ENCODE results near the gene PGAM1.
"Not testable (repeated sequence)": the region's sequence is repeated elsewhere in the genome, so short reads cannot be mapped to it uniquely, and the experiment has no call there.

The PGAM1 gene

DNA sequence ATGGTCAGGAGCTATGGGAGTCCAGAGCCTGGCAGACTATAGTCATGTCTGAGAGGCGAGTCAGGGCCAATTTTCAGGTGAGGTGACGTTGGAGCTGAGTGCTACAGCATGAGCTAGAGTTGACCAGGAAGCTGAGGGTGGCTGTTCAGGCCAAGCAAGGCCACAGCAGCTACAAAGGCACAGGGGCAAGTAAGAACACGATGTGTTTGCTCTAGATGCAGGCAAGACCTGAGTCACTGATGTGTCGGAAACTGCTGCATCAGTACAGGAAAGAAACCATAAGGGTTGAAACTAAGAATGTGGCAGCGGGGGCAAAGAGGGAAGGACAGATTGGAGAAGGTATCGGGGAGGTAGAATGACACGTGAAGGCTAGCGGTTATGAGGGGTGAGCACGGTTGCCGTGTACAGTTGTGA lies 13.1 kb upstream of the PGAM1 start:
- no peak overlapping the region for H2BK5ac ChIP-seq (ENCODE audit: low read length)
- H2BK15ac ChIP-seq (ENCODE audit: low read length) = peak overlapping the region; percentile 35
- H2AK5ac ChIP-seq (ENCODE audit: low read depth, low read length) = peak overlapping the region; percentile 59
- H2AFZ ChIP-seq (ENCODE audit: low read length) = no peak overlapping the region
- DNase-seq (ENCODE audit: low spot score) = no peak
- no peak overlapping the region for H4K8ac ChIP-seq (ENCODE audit: low read depth, low read length)
- H3K23ac ChIP-seq (ENCODE audit: low read depth, low read length, poor library complexity) = no peak overlapping the region
- H3K4me1 ChIP-seq (ENCODE audit: control insufficient read depth in 2 of 2, insufficient read depth in 1 of 2, low read depth in 1 of 2, low read length in 2 of 2) = peaks cover 6 to 9% of the 10 kb centered on the region in 2 donors
- H3K27ac ChIP-seq (replicated peaks; ENCODE audit: low read length) = no peak overlapping the region
- H3K4me3 ChIP-seq (ENCODE audit: low read length in 2 of 2) = no peak overlapping the region
- H3K27me3 ChIP-seq (ENCODE audit: control insufficient read depth in 3 of 3, insufficient read depth in 3 of 3, low read depth in 1 of 3, low read length in 3 of 3) = no peaks in the 10 kb centered on the region
- H3K14ac ChIP-seq (ENCODE audit: low read length) = no peak overlapping the region
- H3K79me1 ChIP-seq (ENCODE audit: low read depth, low read length) = no peaks in the 10 kb centered on the region
- no peak overlapping the region for H2BK120ac ChIP-seq (ENCODE audit: low read depth, low read length)
- H3K9me3 ChIP-seq (replicated peaks in 1 of 2; ENCODE audit: control insufficient read depth in 2 of 2, insufficient read depth in 1 of 2, low read depth in 1 of 2, low read length in 2 of 2) = no peaks in the 10 kb centered on the region
- H3K36me3 ChIP-seq (replicated peaks in 1 of 2; ENCODE audit: control insufficient read depth in 2 of 2, insufficient read depth in 2 of 2, low read length in 2 of 2) = no peaks in the 10 kb centered on the region
- no peak overlapping the region for H3K4me2 ChIP-seq (ENCODE audit: insufficient read depth, low read length, poor library complexity, severe bottlenecking)
- H3K4ac ChIP-seq (ENCODE audit: low read length) = no peak overlapping the region
- no peak overlapping the region for H2BK12ac ChIP-seq (ENCODE audit: low read length)
- peak overlapping the region; percentile 0 for H3K18ac ChIP-seq (ENCODE audit: low read length)
- no CpG with 5 or more reads among the region's 10 CpGs for WGBS, 2 donors (ENCODE audit: extremely low coverage in 2 of 2, insufficient read length in 2 of 2, insufficient replicate concordance in 1 of 2)
- no peak overlapping the region for H3K9ac ChIP-seq (ENCODE audit: low read depth, low read length, poor library complexity)
- no peak overlapping the region for H4K91ac ChIP-seq (ENCODE audit: low read depth, low read length, poor library complexity)

GRCh38 chr10:97416565-97416964 lies 9.4 kb upstream of the PGAM1 start:
- Histone ChIP-seq H3K9me3 (replicated peaks in 1 of 2; ENCODE audit: control insufficient read depth in 2 of 2, insufficient read depth in 1 of 2, low read depth in 1 of 2, low read length in 2 of 2) (no peaks in the 10 kb centered on the region), H2BK120ac (ENCODE audit: low read depth, low read length) (no peak overlapping the region), H3K27ac (replicated peaks; ENCODE audit: low read length) (no peak overlapping the region), H3K18ac (ENCODE audit: low read length) (peak overlapping the region; percentile 24), H3K36me3 (replicated peaks in 1 of 2; ENCODE audit: control insufficient read depth in 2 of 2, insufficient read depth in 2 of 2, low read length in 2 of 2) (no peaks in the 10 kb centered on the region), H3K9ac (ENCODE audit: low read depth, low read length, poor library complexity) (no peak overlapping the region), H2AK5ac (ENCODE audit: low read depth, low read length) (peak overlapping the region; percentile 36), H4K8ac (ENCODE audit: low read depth, low read length) (no peak overlapping the region), H3K27me3 (ENCODE audit: control insufficient read depth in 3 of 3, insufficient read depth in 3 of 3, low read depth in 1 of 3, low read length in 3 of 3) (no peaks in the 10 kb centered on the region), H3K4me2 (ENCODE audit: insufficient read depth, low read length, poor library complexity, severe bottlenecking) (no peak overlapping the region), H3K4me1 (ENCODE audit: control insufficient read depth in 2 of 2, insufficient read depth in 1 of 2, low read depth in 1 of 2, low read length in 2 of 2) (peaks cover 3 to 13% of the 10 kb centered on the region in 2 donors), H4K91ac (ENCODE audit: low read depth, low read length, poor library complexity) (no peak overlapping the region), H3K4me3 (ENCODE audit: low read length in 2 of 2) (no peak overlapping the region), H3K14ac (ENCODE audit: low read length) (no peak overlapping the region), H3K23ac (ENCODE audit: low read depth, low read length, poor library complexity) (no peak overlapping the region), H2AFZ (ENCODE audit: low read length) (no peak overlapping the region), H2BK15ac (ENCODE audit: low read length) (no peak overlapping the region), H3K79me1 (ENCODE audit: low read depth, low read length) (no peaks in the 10 kb centered on the region), H3K4ac (ENCODE audit: low read length) (no peak overlapping the region), H2BK12ac (ENCODE audit: low read length) (no peak overlapping the region), H2BK5ac (ENCODE audit: low read length) (no peak overlapping the region)
- WGBS, 2 donors (ENCODE audit: extremely low coverage in 2 of 2, insufficient read length in 2 of 2, insufficient replicate concordance in 1 of 2) = no CpG with 5 or more reads among the region's 6 CpGs
- no peak for DNase-seq (ENCODE audit: low spot score)

DNA sequence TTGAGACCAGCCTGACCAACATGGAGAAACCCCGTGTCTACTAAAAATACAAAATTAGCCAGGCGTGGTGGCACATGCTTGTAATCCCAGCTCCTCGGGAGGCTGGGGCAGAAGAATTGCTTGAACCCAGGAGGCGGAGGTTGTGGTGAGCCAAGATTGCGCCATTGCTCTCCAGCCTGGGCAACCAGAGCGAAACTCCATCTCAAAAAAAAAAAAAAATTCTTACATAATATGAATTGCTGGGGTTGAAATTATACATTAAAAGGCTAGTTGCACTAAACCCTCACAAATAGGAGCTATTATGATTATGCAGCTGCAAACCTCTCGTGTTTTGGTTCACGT lies 2.3 kb upstream of the PGAM1 start:
- H3K27ac ChIP-seq (replicated peaks; ENCODE audit: low read length); H4K91ac ChIP-seq (ENCODE audit: low read depth, low read length, poor library complexity); H3K27me3 ChIP-seq (ENCODE audit: control insufficient read depth in 3 of 3, insufficient read depth in 3 of 3, low read depth in 1 of 3, low read length in 3 of 3); H2BK120ac ChIP-seq (ENCODE audit: low read depth, low read length); H2AK5ac ChIP-seq (ENCODE audit: low read depth, low read length); H4K8ac ChIP-seq (ENCODE audit: low read depth, low read length); H2BK15ac ChIP-seq (ENCODE audit: low read length); H3K4me1 ChIP-seq (ENCODE audit: control insufficient read depth in 2 of 2, insufficient read depth in 1 of 2, low read depth in 1 of 2, low read length in 2 of 2); H2BK12ac ChIP-seq (ENCODE audit: low read length); H3K14ac ChIP-seq (ENCODE audit: low read length); H3K4ac ChIP-seq (ENCODE audit: low read length); H3K4me3 ChIP-seq (ENCODE audit: low read length in 2 of 2); H2BK5ac ChIP-seq (ENCODE audit: low read length); H3K18ac ChIP-seq (ENCODE audit: low read length); H3K23ac ChIP-seq (ENCODE audit: low read depth, low read length, poor library complexity); H3K4me2 ChIP-seq (ENCODE audit: insufficient read depth, low read length, poor library complexity, severe bottlenecking); H3K79me1 ChIP-seq (ENCODE audit: low read depth, low read length); H3K9me3 ChIP-seq (replicated peaks in 1 of 2; ENCODE audit: control insufficient read depth in 2 of 2, insufficient read depth in 1 of 2, low read depth in 1 of 2, low read length in 2 of 2); DNase-seq (ENCODE audit: low spot score); H2AFZ ChIP-seq (ENCODE audit: low read length); H3K9ac ChIP-seq (ENCODE audit: low read depth, low read length, poor library complexity): not testable (repeated sequence)
- no CpG with 5 or more reads among the region's 8 CpGs for WGBS, 2 donors (ENCODE audit: extremely low coverage in 2 of 2, insufficient read length in 2 of 2, insufficient replicate concordance in 1 of 2)
- H3K36me3 ChIP-seq (replicated peaks in 1 of 2; ENCODE audit: control insufficient read depth in 2 of 2, insufficient read depth in 2 of 2, low read length in 2 of 2) = peaks cover 2 to 12% of the 10 kb centered on the region in 2 donors

DNA sequence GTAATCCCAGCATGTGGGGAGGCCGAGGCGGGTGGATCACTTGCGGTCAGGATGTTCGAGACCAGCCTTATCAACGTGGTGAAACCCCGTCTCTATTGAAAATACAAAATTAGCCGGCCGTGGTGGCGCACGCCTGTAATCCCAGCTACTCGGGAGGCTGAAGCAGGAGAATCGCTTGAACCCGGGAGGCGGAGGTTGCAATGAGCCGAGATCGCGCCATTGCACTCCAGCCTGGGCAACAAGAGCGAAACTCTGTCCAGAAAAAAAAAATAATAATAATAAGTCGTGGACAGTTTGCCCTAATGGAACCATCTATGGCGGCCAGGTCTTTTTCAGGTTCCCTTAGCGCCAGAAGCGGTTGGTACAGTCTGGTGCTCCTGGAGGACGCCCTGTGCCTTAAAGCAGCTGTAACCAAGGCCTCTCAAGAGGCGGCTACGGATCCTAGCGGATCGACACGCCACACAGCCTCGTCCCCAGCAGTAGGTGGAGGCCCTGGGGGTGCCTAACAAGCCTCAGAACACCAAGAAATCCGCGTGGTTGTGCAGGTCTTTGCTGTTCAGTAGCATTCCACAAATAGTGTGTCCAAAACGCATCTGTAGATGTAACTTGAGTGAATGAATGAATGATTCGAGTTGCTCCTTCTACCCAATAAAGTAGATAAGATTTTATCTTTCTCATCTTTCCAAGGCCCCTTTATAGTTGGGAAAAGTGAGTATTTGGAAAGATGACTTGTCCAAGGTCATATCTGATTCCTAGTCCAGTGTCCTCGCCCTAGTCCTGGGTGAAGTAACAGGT lies 982 bp downstream of the PGAM1 start:
- Histone ChIP-seq H3K36me3 (replicated peaks in 1 of 2; ENCODE audit: control insufficient read depth in 2 of 2, insufficient read depth in 2 of 2, low read length in 2 of 2) (peaks cover 21 to 42% of the 10 kb centered on the region in 2 donors), H3K27ac (replicated peaks; ENCODE audit: low read length) (peak overlapping the region; percentile 85), H3K18ac (ENCODE audit: low read length) (peak overlapping the region; percentile 98), H3K4me2 (ENCODE audit: insufficient read depth, low read length, poor library complexity, severe bottlenecking) (peak overlapping the region; percentile 63), H4K8ac (ENCODE audit: low read depth, low read length) (no peak overlapping the region), H3K4me3 (ENCODE audit: low read length in 2 of 2) (peak overlapping the region; percentile 98 to 100), H2BK15ac (ENCODE audit: low read length) (peak overlapping the region; percentile 76), H3K9me3 (replicated peaks in 1 of 2; ENCODE audit: control insufficient read depth in 2 of 2, insufficient read depth in 1 of 2, low read depth in 1 of 2, low read length in 2 of 2) (no peaks in the 10 kb centered on the region), H3K79me1 (ENCODE audit: low read depth, low read length) (peaks cover 4% of the 10 kb centered on the region), H3K14ac (ENCODE audit: low read length) (peak overlapping the region; percentile 72), H2BK120ac (ENCODE audit: low read depth, low read length) (peak overlapping the region; percentile 95), H4K91ac (ENCODE audit: low read depth, low read length, poor library complexity) (no peak overlapping the region), H2AFZ (ENCODE audit: low read length) (peak overlapping the region; percentile 86), H3K4me1 (ENCODE audit: control insufficient read depth in 2 of 2, insufficient read depth in 1 of 2, low read depth in 1 of 2, low read length in 2 of 2) (peaks cover 6% of the 10 kb centered on the region in 2 donors), H3K23ac (ENCODE audit: low read depth, low read length, poor library complexity) (no peak overlapping the region), H2BK5ac (ENCODE audit: low read length) (peak overlapping the region; percentile 30), H3K27me3 (ENCODE audit: control insufficient read depth in 3 of 3, insufficient read depth in 3 of 3, low read depth in 1 of 3, low read length in 3 of 3) (no peaks in the 10 kb centered on the region), H2AK5ac (ENCODE audit: low read depth, low read length) (peak overlapping the region; percentile 59), H3K4ac (ENCODE audit: low read length) (peak overlapping the region; percentile 84), H3K9ac (ENCODE audit: low read depth, low read length, poor library complexity) (peak overlapping the region; percentile 98), H2BK12ac (ENCODE audit: low read length) (no peak overlapping the region)
- no CpG with 5 or more reads among the region's 34 CpGs for WGBS, 2 donors (ENCODE audit: extremely low coverage in 2 of 2, insufficient read length in 2 of 2, insufficient replicate concordance in 1 of 2)
- DNase-seq (ENCODE audit: low spot score) = no peak

Data from neuronal stem cell (in vitro differentiated cells).